ENCODE data around the gene ANKRD55.

ANKRD55 gene

DNA sequence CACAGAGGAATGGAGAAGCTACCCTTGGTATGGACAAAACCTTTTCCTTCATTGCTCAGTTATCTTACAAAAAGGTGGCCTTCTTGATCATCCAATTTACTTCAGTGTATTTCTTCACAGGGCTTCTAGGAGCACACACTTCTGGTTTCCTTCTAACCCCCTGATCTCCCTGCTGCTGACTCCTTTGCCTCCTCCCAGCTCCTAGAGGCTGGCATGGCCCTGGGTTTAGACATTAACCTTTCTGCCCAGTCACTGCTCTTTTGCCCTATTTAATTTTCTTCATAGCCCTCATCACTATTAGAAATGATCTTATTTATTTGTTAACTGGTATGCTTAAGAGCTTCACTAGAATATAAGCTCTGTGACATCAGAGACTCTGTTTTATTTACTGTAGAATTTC is 63.2 kb downstream of the ANKRD55 start:
- no peaks in the 10 kb centered on the region for H3K36me3 ChIP-seq
- H3K9me3 ChIP-seq: no peaks in the 10 kb centered on the region
- no peaks in the 10 kb centered on the region for H3K4me1 ChIP-seq
- no peaks in the 10 kb centered on the region for H3K27me3 ChIP-seq
- H3K4me3 ChIP-seq (ENCODE audit: low read depth, low read length): no peak overlapping the region
- TF ChIP-seq, protein P1, sequence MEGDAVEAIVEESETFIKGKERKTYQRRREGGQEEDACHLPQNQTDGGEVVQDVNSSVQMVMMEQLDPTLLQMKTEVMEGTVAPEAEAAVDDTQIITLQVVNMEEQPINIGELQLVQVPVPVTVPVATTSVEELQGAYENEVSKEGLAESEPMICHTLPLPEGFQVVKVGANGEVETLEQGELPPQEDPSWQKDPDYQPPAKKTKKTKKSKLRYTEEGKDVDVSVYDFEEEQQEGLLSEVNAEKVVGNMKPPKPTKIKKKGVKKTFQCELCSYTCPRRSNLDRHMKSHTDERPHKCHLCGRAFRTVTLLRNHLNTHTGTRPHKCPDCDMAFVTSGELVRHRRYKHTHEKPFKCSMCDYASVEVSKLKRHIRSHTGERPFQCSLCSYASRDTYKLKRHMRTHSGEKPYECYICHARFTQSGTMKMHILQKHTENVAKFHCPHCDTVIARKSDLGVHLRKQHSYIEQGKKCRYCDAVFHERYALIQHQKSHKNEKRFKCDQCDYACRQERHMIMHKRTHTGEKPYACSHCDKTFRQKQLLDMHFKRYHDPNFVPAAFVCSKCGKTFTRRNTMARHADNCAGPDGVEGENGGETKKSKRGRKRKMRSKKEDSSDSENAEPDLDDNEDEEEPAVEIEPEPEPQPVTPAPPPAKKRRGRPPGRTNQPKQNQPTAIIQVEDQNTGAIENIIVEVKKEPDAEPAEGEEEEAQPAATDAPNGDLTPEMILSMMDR (IDR thresholded peaks at IDR 0.05; ENCODE audit: low read depth, low read length): no peak
- DNase-seq: no peak

DNA sequence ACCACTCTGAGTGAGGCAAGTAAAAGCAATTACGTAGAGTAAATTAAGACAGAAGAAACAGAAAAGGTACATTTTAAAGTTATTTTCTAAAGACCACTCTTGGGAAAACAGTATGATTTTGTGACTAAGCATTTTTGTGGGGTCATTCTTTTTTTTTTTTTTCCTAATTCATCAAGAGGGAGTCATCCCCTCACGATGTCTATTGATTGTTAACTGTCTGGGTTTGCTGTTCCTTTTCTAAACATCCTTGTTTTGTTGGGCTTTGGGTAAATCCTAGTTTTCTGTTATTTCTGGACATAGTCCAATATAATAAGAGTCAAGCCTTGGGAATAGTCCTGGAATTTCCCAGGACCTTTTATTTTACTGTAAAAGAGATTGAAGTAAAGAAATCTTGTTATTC is 63.8 kb downstream of the ANKRD55 start:
- no peaks in the 10 kb centered on the region for H3K27me3 ChIP-seq
- no peaks in the 10 kb centered on the region for H3K9me3 ChIP-seq
- DNase-seq: no peak
- H3K4me1 ChIP-seq: no peaks in the 10 kb centered on the region; the same call in 1 of the 2 replicates
- no peak overlapping the region for H3K4me3 ChIP-seq (ENCODE audit: low read depth, low read length)
- TF ChIP-seq, protein P1 (IDR thresholded peaks at IDR 0.05; ENCODE audit: low read depth, low read length): no peak
- H3K36me3 ChIP-seq: no peaks in the 10 kb centered on the region

DNA sequence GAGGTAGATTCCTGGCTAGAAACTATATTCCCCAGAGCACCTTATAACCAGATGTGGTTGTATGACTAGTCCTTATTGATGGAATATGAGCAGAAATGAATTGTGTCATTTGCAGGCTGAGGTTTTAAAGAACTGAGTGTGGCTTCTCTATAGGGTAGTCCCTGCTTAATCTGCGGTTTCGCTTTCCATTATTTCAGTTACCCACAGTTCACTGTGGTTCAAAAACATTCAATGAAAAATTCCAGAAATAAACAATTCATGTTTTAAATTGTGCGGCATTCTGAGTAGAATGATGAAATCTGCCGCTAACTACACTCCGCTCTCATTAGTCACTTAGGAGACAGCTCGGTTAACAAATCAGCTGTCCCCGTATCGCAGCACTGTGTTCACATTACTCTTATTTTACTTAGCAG is 65.1 kb downstream of the ANKRD55 start:
- Histone ChIP-seq H3K9me3 (no peaks in the 10 kb centered on the region), H3K4me1 (no peaks in the 10 kb centered on the region; the same call in 1 of the 2 replicates), H3K27me3 (no peaks in the 10 kb centered on the region), H3K4me3 (ENCODE audit: low read depth, low read length) (no peak overlapping the region), H3K36me3 (no peaks in the 10 kb centered on the region)
- TF ChIP-seq, protein P1 (IDR thresholded peaks at IDR 0.05; ENCODE audit: low read depth, low read length): no peak
- no peak for DNase-seq

DNA sequence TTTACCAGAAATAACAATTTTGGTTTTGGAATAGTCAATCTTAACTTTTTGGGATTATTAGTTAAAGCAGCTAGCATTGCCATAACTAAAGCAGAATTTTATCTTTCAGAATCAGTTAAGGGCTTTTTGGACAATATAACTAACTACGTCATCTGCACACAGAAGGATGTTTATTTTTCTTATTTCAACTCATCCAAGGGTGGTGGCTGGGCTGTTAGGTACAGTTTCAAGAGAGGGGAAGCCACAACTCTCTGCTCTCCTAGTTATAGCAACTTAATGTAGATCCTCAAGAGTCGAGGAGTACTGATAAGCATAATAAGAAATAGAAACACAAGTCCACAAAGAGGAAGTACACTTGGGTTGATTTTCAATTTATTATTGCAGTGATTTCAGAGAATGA is 65.6 kb downstream of the ANKRD55 start:
- no peak overlapping the region for H3K4me3 ChIP-seq (ENCODE audit: low read depth, low read length)

DNA sequence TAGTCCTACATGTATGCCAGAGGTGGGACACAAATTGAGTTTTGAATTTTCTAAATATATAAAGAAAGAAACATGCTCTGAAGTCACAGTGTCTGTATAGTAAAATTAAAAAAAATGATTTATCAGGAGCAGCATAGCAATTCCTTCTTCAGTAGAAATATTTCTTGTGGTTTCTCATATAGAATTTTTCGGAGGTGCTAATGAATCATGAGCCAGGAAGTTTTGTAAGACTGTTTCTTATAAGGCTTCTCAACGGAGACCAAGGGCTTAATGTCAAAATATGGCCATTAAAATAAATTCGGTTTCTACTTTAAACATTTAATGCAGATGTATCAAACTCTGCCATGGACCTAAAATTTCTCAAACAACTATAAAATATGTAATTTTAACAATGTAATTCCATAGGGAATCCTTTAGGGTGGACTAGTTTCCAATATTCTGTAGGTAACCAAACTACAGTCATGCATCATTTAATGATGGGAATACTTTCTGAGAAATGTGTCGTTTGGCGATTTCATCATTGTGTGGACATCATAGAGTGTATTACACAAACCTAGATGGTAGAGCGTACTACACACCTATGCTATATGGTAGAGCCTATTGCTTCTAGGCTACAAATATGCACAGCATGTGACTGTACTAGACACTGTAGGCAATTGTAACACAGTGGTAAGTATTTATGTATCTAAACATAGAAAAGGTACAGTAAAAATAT is 66.3 kb downstream of the ANKRD55 start:
- TF ChIP-seq, protein P1 (IDR thresholded peaks at IDR 0.05; ENCODE audit: low read depth, low read length): no peak
- Histone ChIP-seq H3K36me3 (no peaks in the 10 kb centered on the region), H3K9me3 (no peaks in the 10 kb centered on the region), H3K4me3 (ENCODE audit: low read depth, low read length) (no peak overlapping the region), H3K4me1 (peaks cover 2% of the 10 kb centered on the region), H3K27me3 (no peaks in the 10 kb centered on the region)
- DNase-seq: no peak

More for the DNA sequence above, 65.6 kb downstream of the ANKRD55 start:
- no peak for DNase-seq
- Histone ChIP-seq H3K36me3 (no peaks in the 10 kb centered on the region), H3K27me3 (no peaks in the 10 kb centered on the region), H3K4me1 (no peaks in the 10 kb centered on the region; the same call in 1 of the 2 replicates), H3K9me3 (no peaks in the 10 kb centered on the region)
- TF ChIP-seq, protein P1 (IDR thresholded peaks at IDR 0.05; ENCODE audit: low read depth, low read length): no peak

DNA sequence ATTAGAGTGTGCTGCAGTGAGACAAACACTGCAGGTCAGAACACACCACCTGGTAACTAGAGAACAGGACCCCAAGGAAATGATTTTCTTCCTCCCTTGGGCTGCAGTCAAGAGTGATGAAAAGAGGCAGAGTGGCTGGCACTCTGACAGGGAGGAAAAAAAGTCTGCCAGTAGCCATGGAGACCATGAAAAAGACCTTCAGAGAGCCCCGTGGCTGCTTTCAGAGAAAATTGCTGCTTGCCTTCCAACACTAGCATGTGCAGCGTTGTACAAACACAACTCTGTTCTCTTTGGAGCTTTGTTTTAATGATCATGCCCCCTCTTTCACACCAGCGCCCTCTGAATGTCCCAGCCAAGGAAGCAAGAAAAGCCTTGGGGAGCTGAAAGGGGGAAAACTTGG is 68.8 kb downstream of the ANKRD55 start:
- Histone ChIP-seq H3K4me3 (ENCODE audit: low read depth, low read length) (no peak overlapping the region), H3K4me1 (peaks cover 2% of the 10 kb centered on the region), H3K9me3 (no peaks in the 10 kb centered on the region), H3K27me3 (no peaks in the 10 kb centered on the region), H3K36me3 (no peaks in the 10 kb centered on the region)
- TF ChIP-seq, protein P1 (IDR thresholded peaks at IDR 0.05; ENCODE audit: low read depth, low read length): no peak
- DNase-seq: no peak

Data from BE2C (cell line).